IMR-90 (cell line): ENCODE results near the gene KLC1. TPM values are rescaled to one million over a fixed set of nuclear protein-coding genes. Genes with fewer than 3 reads are reported as not detected.

ENCODE experiments used
- ATAC-seq: fragments of 200-7000 bp; cut with Tn5 transposase; 2 replicates; pipeline ENCODE4 v1.9.1; 2020; ENCODE audit warnings: low read depth, mild to moderate bottlenecking, moderate library complexity
- BruUV-seq: library from RNA; stranded (reverse); fragments of 400-500 nt; replicated peaks from 2 replicates; lab custom pipeline; 2021; lab: Mats Ljungman, UMichigan
- CTCF ChIA-PET: fragments of 300-600 bp; formaldehyde crosslinking; extraction: SDS; loops from one replicate; lab custom pipeline; 2021; ENCODE audit warnings: antibody characterized with exemption; lab: Yijun Ruan, JAX
- POLR2A ChIA-PET: fragments of 300-600 bp; sonication (Branson Sonifier 250); formaldehyde crosslinking; loops from one replicate; lab custom pipeline; 2022; ENCODE audit warnings: antibody characterized with exemption; ENCODE audit not compliant: unreplicated experiment; lab: Charles Lee
- DNase-seq: peaks from one replicate; pipeline ENCODE4 v3.0.0; 2013
- H2AFZ ChIP-seq: replicated peaks from 2 replicates; pipeline ENCODE3; 2013; ENCODE audit warnings: low read length, mild to moderate bottlenecking; ENCODE audit not compliant: poor library complexity
- H2AK5ac ChIP-seq: 2 replicates; pipeline ENCODE4 v1.6.1; 2013; ENCODE audit warnings: low read depth, low read length, inconsistent platforms
- H2AK9ac ChIP-seq: replicated peaks from 2 replicates; pipeline ENCODE3; 2013; ENCODE audit warnings: mild to moderate bottlenecking, low read depth, low read length, moderate library complexity; ENCODE audit not compliant: poor library complexity
- H2BK120ac ChIP-seq: 2 replicates; pipeline ENCODE4 v1.6.1; 2013; ENCODE audit warnings: low read depth, low read length, inconsistent platforms
- H2BK15ac ChIP-seq: 3 replicates; pipeline ENCODE4 v1.6.1; 2013; ENCODE audit warnings: low read depth, low read length, inconsistent platforms
- H2BK20ac ChIP-seq: 2 replicates; pipeline ENCODE4 v1.6.1; 2013; ENCODE audit warnings: low read depth, mild to moderate bottlenecking, inconsistent platforms, low read length, moderate library complexity
- H2BK5ac ChIP-seq: 2 replicates; pipeline ENCODE4 v1.6.1; 2013; ENCODE audit warnings: mild to moderate bottlenecking, low read depth, low read length, inconsistent platforms; ENCODE audit not compliant: poor library complexity, severe bottlenecking
- H3K14ac ChIP-seq: replicated peaks from 2 replicates; pipeline ENCODE4 v1.6.1; 2013; ENCODE audit warnings: low read depth, low read length, inconsistent platforms
- H3K18ac ChIP-seq: 2 replicates; pipeline ENCODE4 v1.6.1; 2013; ENCODE audit warnings: low read depth, low read length, control low read depth
- H3K23ac ChIP-seq: 2 replicates; pipeline ENCODE4 v1.6.1; 2013; ENCODE audit warnings: low read depth, low read length, inconsistent platforms
- H3K27ac ChIP-seq: 2 replicates; pipeline ENCODE4 v1.5.1; 2013; ENCODE audit warnings: mild to moderate bottlenecking, control low read depth, low read length; ENCODE audit not compliant: insufficient read depth
- H3K27me3 ChIP-seq: 2 replicates; pipeline ENCODE4 v1.6.1; 2013; ENCODE audit warnings: low read length; ENCODE audit not compliant: control insufficient read depth, insufficient read depth
- H3K36me3 ChIP-seq: 2 replicates; pipeline ENCODE4 v1.6.1; 2013; ENCODE audit warnings: low read length, mixed read lengths; ENCODE audit not compliant: control insufficient read depth, insufficient read depth
- H3K4ac ChIP-seq: 2 replicates; pipeline ENCODE4 v1.6.1; 2013; ENCODE audit warnings: low read depth, low read length, inconsistent platforms
- H3K4me1 ChIP-seq: 2 replicates; pipeline ENCODE4 v1.6.1; 2013; ENCODE audit warnings: low read length, mixed read lengths; ENCODE audit not compliant: control insufficient read depth, insufficient read depth
- H3K4me2 ChIP-seq: 2 replicates; pipeline ENCODE4 v1.6.1; 2013; ENCODE audit warnings: low read depth, mild to moderate bottlenecking, control low read depth, low read length, moderate library complexity
- H3K4me3 ChIP-seq: 2 replicates; pipeline ENCODE4 v1.5.1; 2013; ENCODE audit warnings: low read depth, mild to moderate bottlenecking, control low read depth, low read length, moderate library complexity; ENCODE audit not compliant: insufficient read depth
- H3K56ac ChIP-seq: 2 replicates; pipeline ENCODE4 v1.6.1; 2013; ENCODE audit warnings: low read length, inconsistent platforms; ENCODE audit not compliant: insufficient read depth; ENCODE audit errors: extremely low read depth
- H3K79me1 ChIP-seq, 2 experiments: 2 replicates each; pipeline ENCODE4 v1.6.1; 2013; ENCODE audit warnings: low read length in 2 of 2, inconsistent platforms in 1 of 2, low read depth in 1 of 2
- H3K9ac ChIP-seq: 2 replicates; pipeline ENCODE4 v1.6.1; 2013; ENCODE audit warnings: low read depth, low read length, control low read depth
- H3K9me1 ChIP-seq: 2 replicates; pipeline ENCODE4 v1.6.1; 2013; ENCODE audit warnings: low read length, inconsistent platforms; ENCODE audit not compliant: insufficient read depth
- H3K9me3 ChIP-seq: 2 replicates; pipeline ENCODE4 v1.6.1; 2013; ENCODE audit warnings: low read length; ENCODE audit not compliant: control insufficient read depth, insufficient read depth
- H4K20me1 ChIP-seq: 2 replicates; pipeline ENCODE4 v1.6.1; 2013; ENCODE audit warnings: low read length, inconsistent platforms; ENCODE audit not compliant: insufficient read depth
- H4K5ac ChIP-seq: 2 replicates; pipeline ENCODE4 v1.6.1; 2013; ENCODE audit warnings: mild to moderate bottlenecking, low read depth, low read length, control low read depth
- H4K8ac ChIP-seq, 2 experiments: 2 replicates each; pipeline ENCODE4 v1.6.1; 2013; ENCODE audit warnings: low read depth in 2 of 2, low read length in 2 of 2, control low read depth in 1 of 2, inconsistent platforms in 1 of 2
- H4K91ac ChIP-seq: 2 replicates; pipeline ENCODE4 v1.6.1; 2013; ENCODE audit warnings: low read depth, low read length, inconsistent platforms; ENCODE audit not compliant: insufficient read depth
- BHLHE40 ChIP-seq: fragments of 150-350 bp; IDR thresholded peaks from 2 replicates; pipeline ENCODE4 v1.6.1; 2016; ENCODE audit warnings: mild to moderate bottlenecking, low read depth, low read length
- CHD1 ChIP-seq: IDR thresholded peaks from 2 replicates; pipeline ENCODE4 v1.6.1; 2012; ENCODE audit warnings: low read depth, low read length, improper control_type of control experiment
- MXI1 ChIP-seq: IDR thresholded peaks from 2 replicates; pipeline ENCODE4 v1.6.1; 2012; ENCODE audit warnings: low read depth, mild to moderate bottlenecking, low read length, moderate library complexity, borderline replicate concordance
- RAD21 ChIP-seq: IDR thresholded peaks from 2 replicates; pipeline ENCODE4 v1.6.1; 2012; ENCODE audit warnings: low read length, improper control_type of control experiment
- RCOR1 ChIP-seq: IDR thresholded peaks from 2 replicates; pipeline ENCODE4 v1.6.1; 2012; ENCODE audit warnings: mild to moderate bottlenecking, low read length, improper control_type of control experiment; ENCODE audit not compliant: insufficient replicate concordance
- RFX5 ChIP-seq: IDR thresholded peaks from 2 replicates; pipeline ENCODE4 v1.8.0; 2012; ENCODE audit warnings: low read depth, mild to moderate bottlenecking, low read length, moderate library complexity
- WGBS, 2 experiments: methylation state at CpG; one replicate each; pipeline versions ENCODE4 v1.1.5 to v1.1.7; 2013; ENCODE audit warnings: missing lambda C conversion rate in 2 of 2; ENCODE audit not compliant: insufficient read length in 1 of 2; ENCODE audit errors: extremely low coverage in 2 of 2; 5-methylcytosine and 5-hydroxymethylcytosine counted together
- dilution Hi-C: fragments of 300-500 bp; cut with HindIII; formaldehyde crosslinking; loops from one replicate; pipeline ENCODE4 v1.14.3; 2018; ENCODE audit warnings: low sequenced_read_pairs; ENCODE audit not compliant: unreplicated experiment
- in situ Hi-C: fragments of 300-500 bp; cut with MboI; formaldehyde crosslinking; loops from 3 replicates; pipeline ENCODE4 v1.14.3; 2019; ENCODE audit warnings: low sequenced_read_pairs, inconsistent platforms, mixed read lengths
- intact Hi-C: fragments of 100-400 bp; cut with micrococcal nuclease; formaldehyde crosslinking; loops from 2 replicates; pipeline ENCODE4 v1.10.0; 2022
- polyA plus RNA-seq, 3 experiments: library from polyadenylated mRNA; depleted of rRNA; stranded (reverse); fragments of >200 nt; gene quantifications; 2 replicates each; pipeline ENCODE4 v1.2.3, GENCODE V29; 2012; ENCODE audit warnings: low replicate concordance in 1 of 3
- total RNA-seq: library from RNA; depleted of rRNA; stranded (reverse); fragments of >200 nt; gene quantifications from 2 replicates; pipeline ENCODE4 v1.2.3, GENCODE V29; 2012
- TF ChIP-seq, protein P1 (sequence below): fragments of 150-350 bp; IDR thresholded peaks from 2 replicates; pipeline ENCODE4 v1.6.1; 2017; ENCODE audit warnings: mild to moderate bottlenecking, antibody characterized with exemption, low read length, low read depth
- TF ChIP-seq, protein P2 (sequence below): fragments of 150-350 bp; IDR thresholded peaks from 2 replicates; pipeline ENCODE4 v1.6.1; 2016; ENCODE audit warnings: low read depth, mild to moderate bottlenecking, low read length, moderate library complexity, borderline replicate concordance

The KLC1 gene
- total and polyA plus RNA-seq, 2 of the 4 experiments (the other 2 are of a cell fraction): 101 to 157 TPM

DNA sequence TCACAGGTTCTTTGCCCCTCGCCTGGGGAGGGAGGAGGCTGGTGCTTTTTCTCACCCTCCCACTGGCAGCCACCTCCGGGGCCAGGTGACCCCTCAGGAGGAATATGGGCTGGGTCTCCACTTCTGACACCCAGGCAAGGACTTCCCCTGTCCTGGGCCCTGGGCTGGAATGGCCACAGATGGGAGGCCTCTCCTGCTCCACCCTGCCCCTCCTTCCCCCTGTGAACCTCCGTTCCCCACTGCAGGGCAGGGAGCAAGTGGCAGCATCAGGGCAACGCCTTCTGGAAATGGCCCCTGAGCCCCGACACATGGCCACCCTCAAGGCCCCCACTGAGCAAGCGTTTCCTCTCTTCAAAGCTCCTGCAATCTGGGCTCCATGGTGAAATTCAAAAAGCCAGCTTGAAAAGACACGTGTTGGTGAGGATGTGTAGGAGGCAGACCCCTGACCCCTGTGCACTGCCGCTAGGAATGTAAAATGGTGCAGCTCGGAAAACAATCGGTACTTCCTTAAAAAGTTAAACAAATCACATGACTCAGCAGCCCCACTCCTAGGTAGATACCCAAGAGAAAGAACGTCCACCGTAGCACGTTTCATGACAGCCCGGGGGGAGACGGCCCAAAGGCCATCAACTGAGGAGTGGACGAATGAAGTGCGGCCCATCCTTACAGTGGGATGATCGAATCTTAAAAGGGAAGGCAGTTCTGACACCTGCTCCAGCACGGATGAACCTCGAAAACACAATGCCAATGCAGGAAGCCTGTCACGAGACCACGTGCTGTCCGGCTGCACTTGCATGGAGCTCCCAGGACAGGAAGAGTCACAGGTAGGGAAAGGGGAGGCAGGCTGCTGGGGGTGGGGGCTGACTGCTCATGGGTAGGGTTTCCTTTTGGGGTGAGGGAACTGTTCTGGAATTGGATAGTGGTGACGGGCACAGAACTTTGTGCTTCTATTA lies 74.7 kb downstream of the KLC1 start:
- H4K5ac ChIP-seq: no peak overlapping the region
- no peak overlapping the region for H3K4me2 ChIP-seq
- DNase-seq (no peak), ATAC-seq (no peak)
- H2BK20ac ChIP-seq: no peak overlapping the region
- no peak overlapping the region for H2AK5ac ChIP-seq
- H3K27me3 ChIP-seq: no peaks in the 10 kb centered on the region
- no peak overlapping the region for H4K91ac ChIP-seq
- in situ Hi-C loops (no loop called here), intact Hi-C loops (no loop called here), dilution Hi-C loops (no loop called here)
- TF ChIP-seq BHLHE40: no peak
- no peak for TF ChIP-seq RAD21
- TF ChIP-seq MXI1: no peak
- TF ChIP-seq, protein P1, sequence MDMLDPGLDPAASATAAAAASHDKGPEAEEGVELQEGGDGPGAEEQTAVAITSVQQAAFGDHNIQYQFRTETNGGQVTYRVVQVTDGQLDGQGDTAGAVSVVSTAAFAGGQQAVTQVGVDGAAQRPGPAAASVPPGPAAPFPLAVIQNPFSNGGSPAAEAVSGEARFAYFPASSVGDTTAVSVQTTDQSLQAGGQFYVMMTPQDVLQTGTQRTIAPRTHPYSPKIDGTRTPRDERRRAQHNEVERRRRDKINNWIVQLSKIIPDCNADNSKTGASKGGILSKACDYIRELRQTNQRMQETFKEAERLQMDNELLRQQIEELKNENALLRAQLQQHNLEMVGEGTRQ: no peak
- TF ChIP-seq CHD1: no peak
- TF ChIP-seq RCOR1: no peak
- no peak for TF ChIP-seq RFX5
- TF ChIP-seq, protein P2, sequence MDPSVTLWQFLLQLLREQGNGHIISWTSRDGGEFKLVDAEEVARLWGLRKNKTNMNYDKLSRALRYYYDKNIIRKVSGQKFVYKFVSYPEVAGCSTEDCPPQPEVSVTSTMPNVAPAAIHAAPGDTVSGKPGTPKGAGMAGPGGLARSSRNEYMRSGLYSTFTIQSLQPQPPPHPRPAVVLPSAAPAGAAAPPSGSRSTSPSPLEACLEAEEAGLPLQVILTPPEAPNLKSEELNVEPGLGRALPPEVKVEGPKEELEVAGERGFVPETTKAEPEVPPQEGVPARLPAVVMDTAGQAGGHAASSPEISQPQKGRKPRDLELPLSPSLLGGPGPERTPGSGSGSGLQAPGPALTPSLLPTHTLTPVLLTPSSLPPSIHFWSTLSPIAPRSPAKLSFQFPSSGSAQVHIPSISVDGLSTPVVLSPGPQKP: no peak
- no peak overlapping the region for H3K9ac ChIP-seq
- peaks cover 33% of the 10 kb centered on the region for H4K20me1 ChIP-seq
- no TSS peak for BruUV-seq
- no peak overlapping the region for H2BK5ac ChIP-seq
- peaks cover 21 to 67% of the 10 kb centered on the region in 2 experiments; a peak in 2 of 4 replicates for H3K79me1 ChIP-seq
- H3K4me3 ChIP-seq: no peak overlapping the region
- 88% methylated on average over 9 of the region's 24 CpGs; no CpG with 5 or more reads in 1 of the 2 experiments for WGBS, 2 experiments
- H2BK15ac ChIP-seq: no peak overlapping the region
- H2AFZ ChIP-seq: no peak overlapping the region
- no peaks in the 10 kb centered on the region for H3K9me1 ChIP-seq
- no peak overlapping the region for H2BK120ac ChIP-seq
- no peak overlapping the region for H3K4ac ChIP-seq
- H2AK9ac ChIP-seq: no peak overlapping the region
- H3K4me1 ChIP-seq: no peaks in the 10 kb centered on the region
- no peak overlapping the region for H3K27ac ChIP-seq
- no peak overlapping the region for H4K8ac ChIP-seq
- H3K18ac ChIP-seq: no peak overlapping the region
- no peak overlapping the region for H3K23ac ChIP-seq
- H3K9me3 ChIP-seq: no peaks in the 10 kb centered on the region
- H3K56ac ChIP-seq: no peak overlapping the region
- H3K14ac ChIP-seq: no peak overlapping the region
- ChIA-PET CTCF (no interaction called here), POLR2A (interaction anchor here (0.6 kb wide), 1 partner anchor 288 kb away, joined by 4 read pairs; no protein-coding TSS in a partner anchor)
- peaks cover 72% of the 10 kb centered on the region for H3K36me3 ChIP-seq
